BJ (cell line): ENCODE data around the gene PRR3. TPM values are rescaled to one million over a fixed set of nuclear protein-coding genes. Genes with fewer than 3 reads are reported as not detected.
"Not testable (repeated sequence)": the region's sequence is repeated elsewhere in the genome, so short reads cannot be mapped to it uniquely, and the experiment has no call there.

ENCODE experiments used
- CTCF ChIA-PET: fragments of 350-600 bp; formaldehyde crosslinking; extraction: SDS; loops from one replicate; lab custom pipeline; 2021; ENCODE audit warnings: antibody characterized with exemption, inconsistent platforms; lab: Yijun Ruan, JAX
- POLR2A ChIA-PET: fragments of 300-600 bp; sonication (Branson Sonifier 250); formaldehyde crosslinking; extraction: SDS; loops from one replicate; lab custom pipeline; 2021; ENCODE audit warnings: antibody characterized with exemption; lab: Charles Lee
- DNase-seq: peaks from one replicate; pipeline ENCODE4 v3.0.0-alpha.2; 2011; ENCODE audit warnings: low read depth
- H3K27me3 ChIP-seq: 2 replicates; pipeline ENCODE4 v1.6.0; 2011; ENCODE audit warnings: low read length; ENCODE audit not compliant: control insufficient read depth, insufficient read depth
- H3K36me3 ChIP-seq: 2 replicates; pipeline ENCODE4 v1.5.1; 2011; ENCODE audit warnings: low read length; ENCODE audit not compliant: control insufficient read depth, insufficient read depth
- H3K4me3 ChIP-seq: 2 replicates; pipeline ENCODE4 v1.5.1; 2011; ENCODE audit warnings: low read depth, mild to moderate bottlenecking, control low read depth, low read length
- polyA plus RNA-seq: library from polyadenylated mRNA; depleted of rRNA; stranded (reverse); fragments of >200 nt; gene quantifications from 2 replicates; pipeline ENCODE4 v1.2.3, GENCODE V29; 2011
- TF ChIP-seq, protein P1 (sequence below): IDR thresholded peaks from 2 replicates; pipeline ENCODE4 v1.5.1; 2011; ENCODE audit warnings: low read depth, mild to moderate bottlenecking, control low read depth, inconsistent platforms, low read length, moderate library complexity; ENCODE audit not compliant: insufficient read depth

The PRR3 gene
- polyA plus RNA-seq, 1 experiment = 15.8 TPM

DNA sequence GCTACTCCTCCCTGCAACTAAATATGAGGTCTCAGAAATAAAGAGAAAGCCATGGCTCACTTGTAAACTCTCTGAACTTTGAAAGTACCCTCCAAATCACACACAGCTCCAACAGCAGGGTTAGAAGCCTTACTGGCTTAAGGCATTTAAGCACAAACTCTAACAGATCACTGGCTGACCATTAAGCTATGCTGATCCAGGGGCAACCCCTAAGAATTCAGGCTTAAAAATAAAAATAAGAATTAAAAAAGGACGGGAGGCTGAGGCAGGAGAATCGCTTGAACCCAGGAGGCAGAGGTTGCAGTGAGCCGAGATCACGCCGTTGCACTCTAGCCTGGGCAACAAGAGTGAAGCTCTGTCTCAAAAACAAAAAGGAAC is 45.9 kb upstream of the PRR3 start:
- ChIA-PET CTCF (interaction anchor here (0.6 to 2.1 kb wide), 3 partner anchors 10 to 199 kb away, joined by 3 to 8 read pairs (median 3); no protein-coding TSS in a partner anchor), POLR2A (no interaction called here)
- TF ChIP-seq, protein P1, sequence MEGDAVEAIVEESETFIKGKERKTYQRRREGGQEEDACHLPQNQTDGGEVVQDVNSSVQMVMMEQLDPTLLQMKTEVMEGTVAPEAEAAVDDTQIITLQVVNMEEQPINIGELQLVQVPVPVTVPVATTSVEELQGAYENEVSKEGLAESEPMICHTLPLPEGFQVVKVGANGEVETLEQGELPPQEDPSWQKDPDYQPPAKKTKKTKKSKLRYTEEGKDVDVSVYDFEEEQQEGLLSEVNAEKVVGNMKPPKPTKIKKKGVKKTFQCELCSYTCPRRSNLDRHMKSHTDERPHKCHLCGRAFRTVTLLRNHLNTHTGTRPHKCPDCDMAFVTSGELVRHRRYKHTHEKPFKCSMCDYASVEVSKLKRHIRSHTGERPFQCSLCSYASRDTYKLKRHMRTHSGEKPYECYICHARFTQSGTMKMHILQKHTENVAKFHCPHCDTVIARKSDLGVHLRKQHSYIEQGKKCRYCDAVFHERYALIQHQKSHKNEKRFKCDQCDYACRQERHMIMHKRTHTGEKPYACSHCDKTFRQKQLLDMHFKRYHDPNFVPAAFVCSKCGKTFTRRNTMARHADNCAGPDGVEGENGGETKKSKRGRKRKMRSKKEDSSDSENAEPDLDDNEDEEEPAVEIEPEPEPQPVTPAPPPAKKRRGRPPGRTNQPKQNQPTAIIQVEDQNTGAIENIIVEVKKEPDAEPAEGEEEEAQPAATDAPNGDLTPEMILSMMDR = no peak
- Histone ChIP-seq H3K36me3 (no peaks in the 10 kb centered on the region), H3K4me3 (no peak overlapping the region), H3K27me3 (no peaks in the 10 kb centered on the region)
- no peak for DNase-seq

DNA sequence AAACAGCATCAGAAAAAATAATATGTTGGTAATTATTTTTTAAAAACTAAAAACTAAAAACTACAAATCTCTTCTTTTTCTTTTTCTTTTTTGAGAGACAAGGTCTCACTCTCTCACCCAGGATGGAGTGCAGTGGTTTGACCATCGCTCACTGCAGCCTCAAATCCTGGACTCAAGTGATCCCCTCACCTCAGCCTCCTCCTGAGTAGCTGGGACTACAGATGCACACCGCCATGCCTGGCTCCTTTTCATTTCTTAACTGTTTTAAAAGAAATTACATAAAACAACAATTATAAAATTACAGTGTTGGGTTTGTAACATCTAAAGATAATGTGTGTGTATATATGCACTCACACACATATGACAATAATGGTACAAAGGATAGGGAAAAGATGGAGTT is 43.6 kb upstream of the PRR3 start:
- ChIA-PET CTCF (interaction anchor here (1.2 to 1.5 kb wide), 3 partner anchors 19 to 29 kb away, joined by 3 to 6 read pairs (median 5); no protein-coding TSS in a partner anchor), POLR2A (no interaction called here)

DNA sequence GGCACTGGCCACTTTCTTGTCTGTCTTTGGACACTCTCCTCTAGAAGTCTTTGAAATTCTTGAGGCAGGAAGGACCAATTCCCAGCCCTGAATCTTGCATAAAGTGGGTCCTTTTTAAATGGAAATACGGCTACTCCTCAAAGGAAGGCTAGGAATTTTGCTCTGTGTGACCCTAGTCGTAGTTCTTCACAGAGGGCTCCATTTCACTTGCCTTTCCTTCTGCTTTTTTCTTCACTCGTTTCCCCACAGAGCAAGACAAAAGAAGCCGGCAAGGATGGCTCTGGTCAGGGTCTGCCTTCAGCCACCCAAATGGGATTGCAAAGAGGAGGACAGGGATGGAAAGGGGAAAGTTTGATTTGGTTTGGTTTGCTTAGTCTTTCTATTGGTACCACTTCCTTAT is 42.0 kb upstream of the PRR3 start:
- Histone ChIP-seq H3K36me3 (no peaks in the 10 kb centered on the region; the same call in 1 of the 2 replicates), H3K4me3 (no peak overlapping the region), H3K27me3 (no peaks in the 10 kb centered on the region)
- TF ChIP-seq, protein P1 = no peak
- DNase-seq = no peak
- ChIA-PET POLR2A (no interaction called here), CTCF (interaction anchor here (1.5 kb wide), 1 partner anchor 24 kb away, joined by 3 read pairs; no protein-coding TSS in a partner anchor)

More for the DNA sequence above, 43.6 kb upstream of the PRR3 start:
- TF ChIP-seq, protein P1 = no peak
- H3K27me3 ChIP-seq = no peaks in the 10 kb centered on the region
- no peak for DNase-seq
- no peaks in the 10 kb centered on the region for H3K36me3 ChIP-seq
- H3K4me3 ChIP-seq = no peak overlapping the region

DNA sequence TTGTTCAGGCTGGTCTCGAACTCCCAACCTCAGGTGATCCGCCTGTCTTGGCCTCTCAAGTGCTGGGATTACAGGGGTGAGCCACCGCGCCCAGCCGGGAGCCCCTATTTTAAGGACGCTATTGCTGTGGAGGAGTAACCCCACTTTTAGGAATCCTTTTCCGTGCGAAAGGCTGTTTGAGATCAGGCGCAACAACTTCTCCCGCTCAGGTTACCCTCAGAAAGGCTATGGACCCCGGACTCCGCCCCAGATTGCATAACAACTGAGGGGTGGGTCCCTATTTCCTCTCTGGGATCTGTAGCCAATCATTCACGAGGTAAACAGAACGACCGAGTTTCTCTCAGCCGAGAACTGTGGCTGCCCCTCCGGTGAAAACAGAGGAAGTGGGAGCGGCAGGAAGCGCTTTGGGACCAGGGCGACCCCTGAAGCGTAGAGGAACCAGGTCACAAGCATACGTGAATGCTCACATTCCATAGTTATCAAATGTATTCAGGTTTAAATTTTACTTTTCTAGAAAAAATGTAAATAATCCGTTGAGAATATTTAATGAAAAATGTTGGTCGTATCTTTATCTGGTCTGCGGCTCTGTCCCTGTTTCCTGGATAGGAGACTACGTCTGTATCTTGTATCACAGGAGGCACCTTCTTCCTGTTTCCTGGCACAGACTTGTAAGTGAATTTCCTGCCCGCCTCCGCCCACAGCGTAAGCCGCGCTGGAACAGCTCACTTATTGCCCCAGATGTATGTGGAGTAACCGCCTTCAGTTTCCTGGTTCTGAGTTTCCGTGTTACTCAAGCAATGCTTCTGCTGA is 40.9 kb upstream of the PRR3 start:
- ChIA-PET POLR2A (interaction anchor here (0.6 to 0.7 kb wide), 4 partner anchors 12 to 1637 kb away, joined by 3 to 7 read pairs (median 4); partner anchors contain the start of gene ABCF1), CTCF (interaction anchor here (1.0 to 1.1 kb wide), 2 partner anchors 16 to 25 kb away, joined by 5 read pairs; no protein-coding TSS in a partner anchor)
- H3K36me3 ChIP-seq = no peaks in the 10 kb centered on the region; the same call in 1 of the 2 replicates
- DNase-seq = peak; percentile 78
- H3K27me3 ChIP-seq = no peaks in the 10 kb centered on the region
- peak overlapping the region; percentile 53 for H3K4me3 ChIP-seq
- TF ChIP-seq, protein P1 = no peak

DNA sequence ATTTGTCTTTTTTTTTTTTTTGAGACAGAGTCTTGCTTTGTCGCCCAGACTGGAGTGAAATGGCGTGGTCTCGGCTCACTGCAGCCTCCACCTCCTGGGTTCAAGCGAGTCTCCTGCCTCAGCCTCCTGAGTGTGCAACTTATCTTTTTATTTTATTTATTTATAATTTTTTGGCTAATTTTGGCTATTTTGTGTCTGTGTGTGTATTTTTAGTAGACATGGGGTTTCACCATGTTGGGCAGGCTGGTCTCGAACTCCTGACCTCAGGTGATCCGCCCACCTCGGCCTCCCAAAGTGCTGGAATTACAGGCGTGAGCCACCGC is 40.4 kb upstream of the PRR3 start:
- peak overlapping the region; percentile 53 for H3K4me3 ChIP-seq
- not testable (repeated sequence) for DNase-seq, H3K36me3 ChIP-seq, H3K27me3 ChIP-seq
- ChIA-PET POLR2A (interaction anchor here (0.6 to 0.7 kb wide), 4 partner anchors 11 to 1636 kb away, joined by 3 to 7 read pairs (median 4); partner anchors contain the start of gene ABCF1), CTCF (interaction anchor here (1.0 to 1.1 kb wide), 2 partner anchors 16 to 25 kb away, joined by 5 read pairs; no protein-coding TSS in a partner anchor)

DNA sequence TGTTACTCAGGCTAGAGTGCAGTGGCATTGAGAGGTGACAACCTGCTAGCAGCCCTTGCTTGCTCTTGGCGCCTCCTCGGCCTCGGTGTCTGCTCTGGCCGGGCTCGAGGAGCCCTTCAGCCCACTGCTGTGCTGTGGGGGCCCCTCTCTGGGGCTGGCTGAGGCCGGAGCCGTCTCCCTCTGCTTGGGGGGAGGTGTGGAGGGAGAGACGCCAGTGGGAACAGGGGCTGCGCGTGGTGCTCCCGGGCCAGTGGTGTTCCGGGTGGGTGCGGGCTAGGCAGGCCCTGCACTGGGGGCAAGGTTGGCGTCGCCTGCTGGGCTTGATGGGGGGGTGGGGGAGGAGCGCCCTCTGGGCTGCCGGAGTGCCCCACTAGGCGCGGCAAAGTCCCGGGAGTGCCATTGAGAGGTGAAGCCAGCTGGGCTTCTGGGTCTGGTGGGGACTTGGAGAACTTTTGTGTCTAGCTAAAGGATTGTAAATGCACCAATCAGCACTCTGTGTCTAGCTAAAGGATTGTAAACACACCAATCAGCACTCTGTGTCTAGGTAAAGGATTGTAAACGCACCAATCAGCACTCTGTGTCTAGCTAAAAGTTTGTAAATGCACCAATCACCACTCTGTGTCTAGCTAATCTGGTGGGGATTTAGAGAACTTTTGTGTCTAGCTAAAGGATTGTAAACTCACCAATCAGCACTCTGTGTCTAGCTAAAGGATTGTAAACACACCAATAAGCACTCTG is 39.2 kb upstream of the PRR3 start:
- DNase-seq, POLR2A ChIA-PET, H3K4me3 ChIP-seq, H3K36me3 ChIP-seq, H3K27me3 ChIP-seq: not testable (repeated sequence)
- CTCF ChIA-PET = interaction anchor here (1.1 to 1.4 kb wide), 3 partner anchors 14 to 36 kb away, joined by 3 to 5 read pairs (median 4); no protein-coding TSS in a partner anchor

DNA sequence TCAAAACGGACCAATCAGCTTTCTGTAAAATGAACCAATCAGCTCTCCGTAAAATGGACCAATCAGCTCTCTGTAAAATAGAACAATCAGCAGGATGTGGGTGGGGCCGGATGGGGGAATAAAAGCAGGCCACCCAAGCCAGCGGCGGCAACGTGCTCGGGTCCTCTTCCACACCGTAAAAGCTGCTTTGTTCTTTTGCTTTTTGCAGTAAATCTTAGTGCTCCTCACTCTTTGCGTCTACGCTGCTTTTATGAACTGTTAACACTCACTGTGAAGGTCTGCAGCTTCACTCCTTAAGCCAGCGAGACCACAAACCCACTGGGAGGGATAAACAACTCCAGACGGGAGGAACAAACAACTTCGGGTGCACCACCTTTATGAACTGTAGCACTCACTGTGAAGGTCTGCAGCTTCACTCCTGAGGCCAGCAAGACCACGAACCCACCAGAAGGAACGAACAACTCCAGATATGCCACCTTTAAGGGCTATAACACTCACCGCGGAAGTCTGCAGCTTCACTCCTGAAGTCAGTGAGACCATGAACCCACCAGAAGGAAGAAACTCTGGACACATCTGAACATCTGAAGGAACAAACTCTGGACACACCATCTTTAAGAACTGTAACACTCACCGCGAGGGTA is 38.5 kb upstream of the PRR3 start:
- CTCF ChIA-PET = interaction anchor here (1.1 to 1.4 kb wide), 3 partner anchors 13 to 36 kb away, joined by 3 to 5 read pairs (median 4); no protein-coding TSS in a partner anchor
- H3K4me3 ChIP-seq, H3K27me3 ChIP-seq, POLR2A ChIA-PET, DNase-seq, H3K36me3 ChIP-seq: not testable (repeated sequence)
